Naive B cell (primary cell): ENCODE measurements around the gene PRKCE. TPM values are rescaled to one million over a fixed set of nuclear protein-coding genes. Genes with fewer than 3 reads are reported as not detected.
"Not testable (repeated sequence)": the region's sequence is repeated elsewhere in the genome, so short reads cannot be mapped to it uniquely, and the experiment has no call there.

Experiments
- ATAC-seq, 2 donors: fragments of 150-1000 bp; cut with Tn5 transposase; 2 replicates each; pipeline ENCODE4 v1.10.0; 2021; ENCODE audit warnings: low read depth in 2 of 2, mild to moderate bottlenecking in 2 of 2, moderate library complexity in 2 of 2
- DNase-seq: peaks from one replicate; pipeline ENCODE4 v3.0.0; 2022
- H3K27ac Mint-ChIP-seq, 6 donors: one replicate each; pipeline ENCODE4 v1.8.0; 2020 to 2022; ENCODE audit warnings: mild to moderate bottlenecking in 6 of 6, mixed read lengths in 6 of 6, moderate library complexity in 5 of 6, inconsistent platforms in 2 of 6
- H3K27me3 Mint-ChIP-seq, 3 donors: one replicate each; pipeline ENCODE4 v1.8.0; 2021 to 2022; ENCODE audit warnings: mixed read lengths in 3 of 3, mild to moderate bottlenecking in 1 of 3
- H3K36me3 Mint-ChIP-seq, 2 donors: one replicate each; pipeline ENCODE4 v1.8.0; 2020 to 2022; ENCODE audit warnings: mixed read lengths in 2 of 2, inconsistent platforms in 1 of 2, mild to moderate bottlenecking in 1 of 2
- H3K4me1 Mint-ChIP-seq, 3 donors: one replicate each; pipeline ENCODE4 v1.8.0; 2020 to 2022; ENCODE audit warnings: mixed read lengths in 3 of 3, inconsistent platforms in 1 of 3, mild to moderate bottlenecking in 1 of 3, moderate library complexity in 1 of 3
- H3K4me3 Mint-ChIP-seq, 8 donors: one replicate each; pipeline ENCODE4 v1.8.0; 2020 to 2022; ENCODE audit warnings: mild to moderate bottlenecking in 8 of 8, mixed read lengths in 8 of 8, moderate library complexity in 8 of 8, inconsistent platforms in 2 of 8
- H3K9me3 Mint-ChIP-seq, 7 donors: one replicate each; pipeline ENCODE4 v1.8.0; 2020 to 2022; ENCODE audit warnings: mixed read lengths in 7 of 7, mild to moderate bottlenecking in 5 of 7, inconsistent platforms in 2 of 7, moderate library complexity in 1 of 7
- polyA plus RNA-seq, 6 donors: library from polyadenylated mRNA; unstranded; fragments of 300-500 nt; fragmentation: Illumina TruSeq; gene quantifications; one replicate each; pipeline ENCODE4 v1.2.3, GENCODE V29; 2021; ENCODE audit warnings: low read depth in 6 of 6

Gene PRKCE
- polyA plus RNA-seq, 6 donors from 2014 or later: 14.8 to 33.3 (median 23.2) TPM

DNA sequence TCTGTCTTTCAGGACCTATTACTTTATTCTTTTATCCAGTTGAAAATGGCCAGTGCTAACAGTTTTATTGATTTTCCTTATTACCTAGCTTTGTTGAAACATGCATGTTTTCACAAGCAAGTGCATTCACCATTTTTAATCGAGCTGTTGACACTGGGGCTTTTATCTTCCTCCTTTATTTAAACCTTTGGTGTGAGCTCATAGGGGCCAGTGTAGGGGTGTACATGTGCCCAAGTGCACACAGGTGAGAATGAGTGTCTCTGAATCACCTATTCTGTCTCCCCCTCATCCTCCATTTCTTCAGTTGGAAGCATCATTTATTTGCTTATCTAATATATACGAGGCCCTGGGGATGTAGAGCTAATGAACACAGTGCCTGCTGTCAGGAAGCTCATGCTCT lies 199.1 kb downstream of the PRKCE start:
- H3K4me3 Mint-ChIP-seq: no peak overlapping the region
- H3K27me3 Mint-ChIP-seq: no peaks in the 10 kb centered on the region
- DNase-seq (no peak), ATAC-seq (no peak)
- peaks cover 46 to 65% (median 56%) of the 10 kb centered on the region in 3 donors for H3K4me1 Mint-ChIP-seq
- H3K9me3 Mint-ChIP-seq: no peaks in the 10 kb centered on the region
- peaks cover 22 to 25% of the 10 kb centered on the region in 2 donors for H3K36me3 Mint-ChIP-seq
- H3K27ac Mint-ChIP-seq: peak overlapping the region in 2 of 6 donors; percentile 26 to 28

DNA sequence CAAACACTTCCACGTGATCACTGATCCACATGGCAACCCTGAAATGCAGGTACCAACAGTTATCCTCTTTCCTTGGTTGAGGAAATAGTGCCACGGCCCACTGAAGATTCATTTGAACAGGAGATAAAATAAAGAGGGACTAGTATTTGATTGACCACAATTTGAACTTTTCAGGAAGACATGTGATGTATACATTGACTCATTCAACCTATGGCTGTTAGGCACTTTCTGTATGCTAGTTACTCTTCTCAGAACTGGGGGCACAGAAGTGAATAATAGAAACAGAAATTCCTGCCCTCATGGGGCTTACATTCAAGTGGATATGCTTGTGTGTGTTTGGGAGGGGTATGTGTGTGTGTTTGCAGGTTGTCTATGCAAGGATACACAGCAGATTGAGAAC lies 199.6 kb downstream of the PRKCE start:
- Mint-ChIP-seq H3K9me3 (no peaks in the 10 kb centered on the region), H3K4me3 (no peak overlapping the region), H3K4me1 (peaks cover 45 to 64% (median 59%) of the 10 kb centered on the region in 3 donors), H3K36me3 (peaks cover 19 to 22% of the 10 kb centered on the region in 2 donors), H3K27me3 (no peaks in the 10 kb centered on the region), H3K27ac (peak overlapping the region in 2 of 6 donors; percentile 16 to 26)
- no peak for DNase-seq
- ATAC-seq: no peak

- DNase-seq (no peak), ATAC-seq (no peak)
- Mint-ChIP-seq H3K36me3 (peaks cover 13 to 16% of the 10 kb centered on the region in 2 donors), H3K4me3 (peak overlapping the region in 2 of 8 donors; percentile 4 to 17), H3K9me3 (no peaks in the 10 kb centered on the region), H3K27me3 (no peaks in the 10 kb centered on the region), H3K27ac (peak overlapping the region in 3 of 6 donors; percentile 39 to 66 (median 58)), H3K4me1 (peaks cover 47 to 65% (median 59%) of the 10 kb centered on the region in 3 donors)
Observed at GRCh38 chr2:45851576-45852304, 200.3 kb downstream of the PRKCE start.

GRCh38 chr2:45852450-45853150 lies 201.1 kb downstream of the PRKCE start:
- Mint-ChIP-seq H3K36me3 (peaks cover 13 to 15% of the 10 kb centered on the region in 2 donors), H3K27me3 (no peaks in the 10 kb centered on the region), H3K4me3 (peak overlapping the region in 4 of 8 donors; percentile 4 to 30 (median 19)), H3K27ac (peak overlapping the region; percentile 39 to 84 (median 58)), H3K4me1 (peaks cover 50 to 67% (median 66%) of the 10 kb centered on the region in 3 donors), H3K9me3 (no peaks in the 10 kb centered on the region)
- peak; percentile 59 to 77 for ATAC-seq
- peak; percentile 17 for DNase-seq

- DNase-seq: no peak
- Mint-ChIP-seq H3K27me3 (no peaks in the 10 kb centered on the region), H3K4me1 (peaks cover 48 to 76% (median 72%) of the 10 kb centered on the region in 3 donors), H3K36me3 (peaks cover 0 to 8% of the 10 kb centered on the region in 2 donors), H3K4me3 (no peak overlapping the region), H3K27ac (peak overlapping the region in 1 of 6 donors; percentile 90), H3K9me3 (no peaks in the 10 kb centered on the region)
- ATAC-seq: no peak
Observed at GRCh38 chr2:45855374-45855773, 203.9 kb downstream of the PRKCE start.

DNA sequence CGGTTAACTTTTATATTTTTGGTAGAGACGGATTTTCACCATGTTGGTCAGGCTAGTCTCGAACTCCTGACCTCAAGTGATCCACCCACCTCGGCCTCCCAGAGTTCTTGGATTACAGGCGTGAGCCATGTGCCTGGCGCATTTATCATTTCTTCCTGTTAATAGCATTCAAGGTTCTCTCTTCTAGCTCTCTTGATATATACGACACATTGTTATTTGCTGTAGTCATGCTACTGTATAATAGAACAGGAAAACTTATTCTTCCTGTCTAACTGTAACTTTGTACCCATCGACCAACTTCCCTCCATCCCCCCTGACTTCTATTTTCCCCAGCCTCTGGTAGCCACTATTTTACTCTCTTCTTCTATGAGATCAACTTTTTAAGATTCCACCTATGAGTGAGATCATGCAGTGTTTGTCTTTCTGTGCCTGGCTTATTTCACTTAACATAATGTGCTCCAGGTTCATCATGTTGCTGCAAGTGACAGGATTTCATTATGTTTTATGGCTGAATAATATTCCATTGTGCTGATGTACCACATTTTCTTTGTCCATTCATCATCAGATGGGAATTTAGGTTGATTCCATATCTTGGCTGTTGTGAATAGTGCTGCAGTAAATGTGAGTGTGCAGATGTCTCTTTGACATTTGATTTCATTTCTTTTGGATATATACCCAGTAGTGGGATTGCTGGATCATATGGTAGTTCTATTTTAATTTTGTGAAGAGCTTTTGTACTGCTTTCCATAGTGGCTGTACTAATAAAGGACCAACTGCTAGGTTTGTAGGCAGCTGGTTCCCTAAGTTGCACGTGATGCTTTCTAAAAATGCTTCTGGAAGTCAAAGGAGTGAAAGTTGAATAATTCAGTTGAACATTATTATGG lies 205.2 kb downstream of the PRKCE start:
- no peaks in the 10 kb centered on the region for H3K9me3 Mint-ChIP-seq
- DNase-seq (no peak), ATAC-seq (no peak)
- H3K4me1 Mint-ChIP-seq: peaks cover 46 to 75% (median 69%) of the 10 kb centered on the region in 3 donors
- H3K4me3 Mint-ChIP-seq: peak overlapping the region in 1 of 8 donors; percentile 17
- peaks cover 0 to 8% of the 10 kb centered on the region in 2 donors for H3K36me3 Mint-ChIP-seq
- no peaks in the 10 kb centered on the region for H3K27me3 Mint-ChIP-seq
- H3K27ac Mint-ChIP-seq: peak overlapping the region in 5 of 6 donors; percentile 0 to 73 (median 13)

- Mint-ChIP-seq H3K4me1 (peaks cover 44 to 71% (median 68%) of the 10 kb centered on the region in 3 donors), H3K9me3 (no peaks in the 10 kb centered on the region), H3K4me3 (peak overlapping the region in 1 of 8 donors; percentile 55), H3K36me3 (peaks cover 0 to 6% of the 10 kb centered on the region in 2 donors), H3K27ac (peak overlapping the region in 4 of 6 donors; percentile 52 to 89 (median 72)), H3K27me3 (no peaks in the 10 kb centered on the region)
- ATAC-seq: no peak
- DNase-seq: no peak
Observed at GRCh38 chr2:45857275-45857609, 205.8 kb downstream of the PRKCE start.

DNA sequence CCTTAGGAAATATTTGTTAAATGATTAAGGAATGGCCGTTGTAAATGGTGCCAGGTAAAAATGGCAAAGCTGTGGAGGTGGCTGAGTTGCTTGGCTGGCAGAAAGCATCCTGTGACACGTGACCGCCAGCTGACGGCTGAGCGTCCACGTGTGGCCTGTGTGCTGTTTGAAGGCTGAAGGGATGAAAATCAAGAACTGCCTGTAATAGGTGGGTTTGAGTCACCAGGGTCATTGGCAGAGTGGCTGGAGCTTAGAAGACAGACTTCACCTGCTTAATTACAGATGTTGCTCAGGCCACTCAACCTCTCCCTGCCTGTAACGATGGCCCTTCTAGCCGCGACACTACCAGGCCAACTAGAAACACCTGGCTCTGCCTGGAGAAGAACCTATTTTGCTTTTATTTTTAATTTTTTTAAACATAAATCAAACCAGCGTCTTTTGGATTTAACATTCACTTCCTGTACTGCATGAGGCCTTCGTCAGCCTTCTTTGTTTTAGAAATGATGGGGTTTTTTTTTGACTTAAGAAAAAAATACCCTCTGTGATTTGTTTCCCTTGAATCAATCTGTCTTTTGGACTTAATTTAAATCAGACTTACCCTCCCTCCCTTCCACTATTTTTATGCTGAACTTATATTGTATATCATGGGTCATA lies 206.5 kb downstream of the PRKCE start:
- Mint-ChIP-seq H3K27ac (peak overlapping the region; percentile 72 to 90 (median 80)), H3K9me3 (no peaks in the 10 kb centered on the region), H3K4me1 (peaks cover 37 to 64% (median 62%) of the 10 kb centered on the region in 3 donors), H3K4me3 (peak overlapping the region in 4 of 8 donors; percentile 10 to 68 (median 45)), H3K36me3 (peaks cover 0 to 5% of the 10 kb centered on the region in 2 donors), H3K27me3 (no peaks in the 10 kb centered on the region)
- DNase-seq (peak; percentile 38), ATAC-seq (peak; percentile 73)

DNA sequence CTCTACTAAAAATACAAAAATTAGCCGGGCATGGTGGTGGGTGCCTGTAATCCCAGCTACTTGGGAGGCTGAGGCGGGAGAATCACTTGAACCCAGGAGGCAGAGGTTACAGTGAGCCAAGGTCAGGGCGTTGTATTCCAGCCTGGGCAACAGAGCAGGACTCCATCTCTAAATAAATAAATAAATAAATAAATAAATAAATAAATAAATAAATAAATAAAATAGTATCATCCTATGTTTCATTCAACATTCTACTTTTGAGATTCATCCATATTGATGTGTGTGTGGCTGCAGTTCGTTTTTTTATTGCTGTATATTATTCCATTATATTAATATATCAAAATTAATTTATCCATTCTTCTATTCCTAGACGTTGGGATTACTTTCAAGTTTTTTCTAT lies 207.4 kb downstream of the PRKCE start:
- H3K9me3 Mint-ChIP-seq, DNase-seq, H3K27me3 Mint-ChIP-seq, ATAC-seq, H3K36me3 Mint-ChIP-seq: not testable (repeated sequence)
- peak overlapping the region in 2 of 6 donors; percentile 78 to 83 for H3K27ac Mint-ChIP-seq
- peaks cover 41 to 67% (median 58%) of the 10 kb centered on the region in 3 donors for H3K4me1 Mint-ChIP-seq
- H3K4me3 Mint-ChIP-seq: peak overlapping the region in 1 of 8 donors; percentile 29

GRCh38 chr2:45859682-45860081 lies 208.2 kb downstream of the PRKCE start:
- no peaks in the 10 kb centered on the region for H3K9me3 Mint-ChIP-seq
- H3K4me1 Mint-ChIP-seq: peaks cover 39 to 67% (median 54%) of the 10 kb centered on the region in 3 donors
- DNase-seq: no peak
- ATAC-seq: no peak
- H3K27ac Mint-ChIP-seq: peak overlapping the region in 3 of 6 donors; percentile 45 to 96 (median 85)
- H3K4me3 Mint-ChIP-seq: peak overlapping the region in 6 of 8 donors; percentile 79 to 91 (median 84)
- peaks cover 0 to 5% of the 10 kb centered on the region in 2 donors for H3K36me3 Mint-ChIP-seq
- H3K27me3 Mint-ChIP-seq: no peaks in the 10 kb centered on the region

DNA sequence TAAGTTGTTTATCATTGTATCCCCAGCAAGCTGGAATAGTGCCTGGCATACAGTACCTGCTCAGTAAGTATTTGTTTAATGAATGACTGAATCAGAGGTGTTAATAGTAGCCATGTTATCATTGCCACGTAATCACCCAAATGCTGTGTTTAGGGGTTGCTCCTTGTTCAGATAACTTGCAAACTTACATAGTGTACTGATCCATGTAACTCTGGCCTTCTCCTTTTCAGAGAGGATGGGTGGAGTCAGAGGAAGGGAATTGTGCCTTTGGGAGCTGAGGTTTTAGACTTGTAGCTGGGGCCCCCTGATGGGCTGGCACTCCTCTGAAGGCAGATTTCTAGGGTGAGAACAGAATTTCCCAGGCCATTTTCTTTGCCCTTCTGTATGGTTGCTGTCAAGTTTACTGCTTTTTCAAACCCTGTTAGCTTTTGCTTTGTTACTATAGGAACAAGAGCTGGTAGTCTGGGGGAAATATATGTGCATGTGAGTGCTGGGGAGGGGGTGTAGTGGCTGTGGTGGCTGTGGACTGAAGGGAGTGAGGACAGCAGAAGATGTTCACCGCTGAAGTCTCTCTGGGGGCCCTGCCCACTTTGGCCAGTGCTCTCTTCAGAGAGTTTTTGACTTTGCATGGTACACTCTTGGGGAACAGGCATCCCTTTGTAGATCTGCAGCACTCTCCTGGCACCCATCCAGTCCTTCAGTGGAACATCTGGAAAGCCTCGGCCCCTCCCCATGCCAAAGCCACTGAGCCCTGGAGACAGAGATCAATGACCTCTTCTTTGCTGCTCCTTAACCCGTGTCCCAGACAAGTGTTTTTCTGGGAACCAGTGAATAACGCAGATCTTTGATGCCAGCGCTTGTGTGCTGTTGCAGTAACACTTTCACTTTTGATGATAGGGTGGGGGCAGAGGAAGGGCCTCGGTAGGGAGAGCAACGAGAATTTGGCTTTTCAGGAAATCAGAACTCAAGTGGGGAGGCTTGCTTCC lies 209.0 kb downstream of the PRKCE start:
- Mint-ChIP-seq H3K4me3 (peak overlapping the region; percentile 79 to 94 (median 86)), H3K36me3 (peaks cover 0 to 5% of the 10 kb centered on the region in 2 donors), H3K9me3 (no peaks in the 10 kb centered on the region), H3K4me1 (peaks cover 39 to 68% (median 54%) of the 10 kb centered on the region in 3 donors), H3K27ac (peak overlapping the region; percentile 45 to 96 (median 77)), H3K27me3 (no peaks in the 10 kb centered on the region)
- peak; percentile 27 for DNase-seq
- peak; percentile 60 to 62 for ATAC-seq
